ACHN (cell line): Measurements from ENCODE around the gene TBPL1.
"Not testable (repeated sequence)": the region's sequence is repeated elsewhere in the genome, so short reads cannot be mapped to it uniquely, and the experiment has no call there.

Source experiments
- DNase-seq: peaks from one replicate; pipeline ENCODE4 v3.0.0-alpha.2; 2015
- in situ Hi-C: cut with HindIII; loops from 2 replicates; pipeline ENCODE4 v1.10.0; 2017; ENCODE audit warnings: low sequenced_read_pairs, low pct_ligation_motif_present, low pct_unique_long_range_greater_than_20kb

TBPL1 gene

DNA sequence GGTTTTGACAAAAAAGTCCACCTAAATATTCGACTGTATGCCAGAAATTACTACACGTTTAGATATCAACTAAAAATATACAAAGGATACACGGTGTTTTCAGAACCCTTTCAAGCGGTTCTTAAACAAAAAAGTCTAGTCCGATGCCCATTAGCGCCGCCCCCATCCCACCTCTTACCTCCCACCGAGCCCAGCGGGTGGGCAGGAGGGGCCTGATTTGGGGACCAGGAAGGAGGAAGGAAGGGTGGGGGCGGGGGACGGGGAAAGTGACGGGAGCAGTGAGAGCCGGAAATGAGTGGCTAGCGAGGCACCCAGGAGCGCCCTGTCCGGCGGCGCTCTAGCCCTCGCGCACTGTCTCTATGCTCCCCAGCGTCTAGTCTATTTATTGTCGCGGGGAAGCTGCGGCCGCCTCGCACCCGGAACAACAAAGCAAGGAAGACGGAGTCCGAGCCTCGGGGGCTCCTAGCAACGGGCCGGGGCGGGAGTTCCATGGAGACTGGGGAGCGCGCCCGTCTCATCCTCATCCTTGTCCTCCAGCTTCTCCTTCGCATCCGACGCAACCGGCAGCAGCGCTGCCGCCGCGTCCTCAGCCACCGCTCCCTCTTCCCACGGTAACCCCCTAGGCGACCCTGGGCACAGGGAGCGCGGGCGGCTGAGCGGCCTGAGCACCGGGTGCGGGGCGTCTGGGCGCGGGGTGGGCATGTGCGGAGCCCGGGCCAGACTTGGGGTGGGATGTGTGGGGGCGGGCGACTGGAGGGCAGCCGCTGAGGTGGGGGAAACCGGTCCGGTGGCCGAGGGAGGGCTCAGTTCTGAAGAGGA is at the start of gene TBPL1:
TBPL1 (plus strand) TSS at position 410 of the 819 bp plus-strand sequence. CDS start 26,902 bp downstream, outside the sequence.
- in situ Hi-C loops, result no loop called here
- peak; percentile 91 for DNase-seq

DNA sequence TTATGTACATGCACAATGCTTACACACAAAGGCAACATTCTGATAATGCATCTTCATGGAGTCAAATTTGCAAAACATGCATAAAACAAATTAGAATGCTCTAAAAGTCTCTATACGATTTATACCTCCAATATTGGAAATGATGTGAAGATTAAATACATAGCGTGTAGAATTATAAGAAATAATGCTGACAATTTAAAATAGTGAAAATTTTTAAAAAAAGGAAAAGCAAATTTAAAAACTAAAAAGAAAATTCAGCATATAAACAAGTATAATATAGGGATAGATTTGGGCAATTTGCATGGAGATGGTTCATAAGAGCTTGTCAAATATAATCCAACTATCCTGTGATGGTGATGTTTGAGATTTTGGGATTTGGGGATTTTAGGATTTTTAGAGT is 49.2 kb upstream of the TBPL1 start:
- in situ Hi-C loops, result no loop called here

GRCh38 chr6:133906050-133906449 is 47.0 kb upstream of the TBPL1 start:
- no peak for DNase-seq
- in situ Hi-C loops, result no loop called here

More for the DNA sequence above, 49.2 kb upstream of the TBPL1 start:
- DNase-seq, result no peak

DNA sequence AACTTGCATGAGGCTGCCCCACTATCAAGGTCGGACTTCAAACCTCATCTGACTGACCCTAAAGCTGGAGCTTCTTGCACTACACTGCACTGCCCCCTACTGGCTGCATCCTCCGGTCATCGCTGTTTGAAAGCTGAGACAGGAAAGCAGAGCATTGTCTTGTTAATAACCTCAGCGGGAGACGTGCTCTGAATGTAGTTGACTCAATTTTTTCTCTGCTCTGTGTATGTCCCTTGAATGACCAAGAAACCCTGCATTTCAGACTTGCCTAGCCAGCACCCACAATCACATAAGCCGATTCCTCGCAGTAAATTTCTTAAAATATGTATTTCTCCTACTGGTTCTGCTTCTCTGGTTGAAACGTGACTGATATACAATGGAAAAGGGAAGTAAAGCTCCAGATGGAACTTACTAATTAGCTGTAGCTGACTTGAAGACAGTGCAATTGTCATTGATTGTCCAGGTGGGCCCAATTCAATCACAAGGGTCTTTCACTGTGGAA is 36.3 kb upstream of the TBPL1 start:
- in situ Hi-C loops, result no loop called here
- DNase-seq, result peak; percentile 73

- no peak for DNase-seq
- in situ Hi-C loops, result no loop called here
These were observed 35.2 kb upstream of the TBPL1 start for GRCh38 chr6:133917781-133918180.

- no peak for DNase-seq
- in situ Hi-C loops, result no loop called here
These were observed 34.7 kb upstream of the TBPL1 start for GRCh38 chr6:133918208-133918930.

DNA sequence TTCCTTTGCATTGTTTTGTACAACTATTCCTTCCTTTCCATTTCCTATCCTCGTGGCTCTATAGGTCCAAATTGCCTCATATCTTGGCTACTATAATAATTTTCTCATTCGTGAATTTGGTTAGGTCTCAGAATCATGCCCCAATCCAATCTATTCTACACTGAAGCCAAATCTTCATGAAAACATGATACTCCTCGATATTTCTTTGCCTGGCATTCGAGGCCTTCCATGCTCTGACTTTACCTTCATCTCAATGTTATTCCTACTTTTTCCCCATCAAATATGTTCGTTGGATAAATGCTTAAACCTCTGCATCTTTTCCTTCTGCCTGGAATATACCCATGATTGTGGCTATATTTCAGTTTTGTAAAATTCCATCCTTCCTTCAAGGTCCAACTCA is 33.7 kb upstream of the TBPL1 start:
- DNase-seq, result no peak
- in situ Hi-C loops, result no loop called here

- in situ Hi-C loops, result no loop called here
- DNase-seq, result peak; percentile 76
These were observed 31.7 kb upstream of the TBPL1 start for GRCh38 chr6:133921249-133921859.

GRCh38 chr6:133923938-133924593 is 29.0 kb upstream of the TBPL1 start:
- peak; percentile 65 for DNase-seq
- in situ Hi-C loops, result no loop called here

DNA sequence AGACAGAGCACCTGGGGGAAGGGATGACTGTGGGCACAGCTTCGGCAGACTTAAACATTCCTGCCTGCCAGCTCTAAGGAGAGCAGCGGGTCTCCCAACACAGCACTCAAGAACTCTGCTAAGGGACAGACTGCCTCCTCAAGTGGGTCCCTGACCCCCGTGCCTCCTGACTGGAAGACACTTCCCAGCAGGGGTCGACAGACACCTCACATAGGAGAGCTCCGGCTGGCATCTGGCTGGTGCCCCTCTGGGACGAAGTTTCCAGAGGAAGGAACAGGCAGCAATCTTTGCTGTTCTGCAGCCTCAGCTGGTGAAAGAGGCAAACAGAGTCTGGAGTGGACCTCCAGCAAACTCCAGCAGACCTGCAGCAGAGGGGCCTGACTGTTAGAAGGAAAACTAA is 21.8 kb upstream of the TBPL1 start:
- in situ Hi-C loops, result not testable (repeated sequence)

GRCh38 chr6:133936352-133936751 is 16.7 kb upstream of the TBPL1 start:
- DNase-seq, in situ Hi-C loops: not testable (repeated sequence)

More for the DNA sequence above, 21.8 kb upstream of the TBPL1 start:
- DNase-seq, result not testable (repeated sequence)

DNA sequence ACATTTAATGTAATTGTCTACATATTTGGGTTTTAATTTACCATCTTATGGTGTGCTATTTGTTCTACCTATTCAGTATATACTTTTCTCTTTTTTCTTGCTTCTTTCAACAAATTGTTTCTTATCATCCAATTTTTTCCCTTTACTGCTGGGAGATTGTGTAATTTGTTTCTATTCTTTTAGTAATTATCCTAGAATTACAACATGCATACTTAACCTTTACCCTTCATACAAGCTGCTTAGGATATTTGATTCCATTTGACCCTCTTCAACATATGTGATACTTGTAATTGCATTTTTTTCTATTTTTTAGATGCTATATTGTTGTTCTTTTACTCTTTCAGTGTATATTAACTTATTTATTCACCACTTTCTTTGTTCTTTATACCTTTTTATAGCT is 15.1 kb upstream of the TBPL1 start:
- in situ Hi-C loops, result no loop called here
- DNase-seq, result no peak

- DNase-seq, result no peak
- in situ Hi-C loops, result no loop called here
These were observed 14.5 kb upstream of the TBPL1 start for GRCh38 chr6:133938533-133938932.

GRCh38 chr6:133939778-133940667 is 13.0 kb upstream of the TBPL1 start:
- no peak for DNase-seq
- in situ Hi-C loops, result no loop called here

DNA sequence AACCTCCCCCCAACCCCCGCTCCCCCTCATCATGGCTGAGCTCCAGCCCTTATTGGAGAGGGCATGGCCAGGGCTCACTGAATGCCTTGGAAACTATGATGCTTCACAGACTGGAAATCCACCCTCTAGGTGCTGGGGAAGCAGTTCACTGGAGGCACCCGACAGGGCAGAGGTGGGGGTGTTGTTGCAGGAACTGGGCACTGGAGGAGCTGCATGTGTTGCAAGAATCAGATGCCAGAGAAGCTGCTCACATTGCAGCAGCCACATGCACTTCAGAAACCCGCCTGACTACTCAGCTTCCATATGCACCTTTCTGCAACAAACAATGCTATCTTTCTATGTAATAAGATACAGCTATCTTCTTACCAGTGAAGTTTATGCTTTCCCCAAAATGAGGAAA is 7.9 kb upstream of the TBPL1 start:
- in situ Hi-C loops, result no loop called here
- DNase-seq, result no peak

- no peak for DNase-seq
- in situ Hi-C loops, result no loop called here
These were observed 5.6 kb upstream of the TBPL1 start for GRCh38 chr6:133947302-133947900.

GRCh38 chr6:133948472-133948871 is 4.6 kb upstream of the TBPL1 start:
- in situ Hi-C loops, result no loop called here
- DNase-seq, result no peak
